ENCODE results near the gene CTSO.

DNA sequence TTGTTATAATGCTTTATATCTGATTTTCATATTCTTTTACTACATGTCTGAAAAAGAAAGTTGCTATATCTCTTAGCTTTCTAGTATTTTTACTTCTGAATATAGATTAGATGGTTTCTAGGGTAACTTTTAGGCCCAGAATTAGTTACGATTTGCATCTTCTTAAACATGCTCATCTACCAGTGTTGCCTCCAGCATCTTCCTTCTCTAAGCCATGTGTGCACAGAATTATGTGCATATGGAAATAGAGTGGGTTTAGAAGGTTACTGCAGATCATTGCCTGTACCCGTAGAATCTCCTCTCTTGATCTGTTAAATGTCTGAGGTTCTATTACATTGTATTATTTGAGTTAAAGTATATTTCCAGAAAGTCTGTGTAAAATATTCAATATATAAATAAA lies 52.7 kb downstream of the CTSO start:
- TF ChIP-seq, protein P1, sequence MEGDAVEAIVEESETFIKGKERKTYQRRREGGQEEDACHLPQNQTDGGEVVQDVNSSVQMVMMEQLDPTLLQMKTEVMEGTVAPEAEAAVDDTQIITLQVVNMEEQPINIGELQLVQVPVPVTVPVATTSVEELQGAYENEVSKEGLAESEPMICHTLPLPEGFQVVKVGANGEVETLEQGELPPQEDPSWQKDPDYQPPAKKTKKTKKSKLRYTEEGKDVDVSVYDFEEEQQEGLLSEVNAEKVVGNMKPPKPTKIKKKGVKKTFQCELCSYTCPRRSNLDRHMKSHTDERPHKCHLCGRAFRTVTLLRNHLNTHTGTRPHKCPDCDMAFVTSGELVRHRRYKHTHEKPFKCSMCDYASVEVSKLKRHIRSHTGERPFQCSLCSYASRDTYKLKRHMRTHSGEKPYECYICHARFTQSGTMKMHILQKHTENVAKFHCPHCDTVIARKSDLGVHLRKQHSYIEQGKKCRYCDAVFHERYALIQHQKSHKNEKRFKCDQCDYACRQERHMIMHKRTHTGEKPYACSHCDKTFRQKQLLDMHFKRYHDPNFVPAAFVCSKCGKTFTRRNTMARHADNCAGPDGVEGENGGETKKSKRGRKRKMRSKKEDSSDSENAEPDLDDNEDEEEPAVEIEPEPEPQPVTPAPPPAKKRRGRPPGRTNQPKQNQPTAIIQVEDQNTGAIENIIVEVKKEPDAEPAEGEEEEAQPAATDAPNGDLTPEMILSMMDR (IDR thresholded peaks at IDR 0.05) = no peak
- no peak for TF ChIP-seq POLR2A (IDR thresholded peaks at IDR 0.05)
